Fibroblast of mammary gland (primary cell): Measurements from ENCODE around the gene LRRC4.

Experiments
- DNase-seq: peaks from one replicate; pipeline ENCODE4 v3.0.0-alpha.2; 2010; ENCODE audit warnings: low read depth
- H3K4me3 ChIP-seq: 2 replicates; pipeline ENCODE4 v1.5.1; 2011; ENCODE audit warnings: low read depth, mild to moderate bottlenecking, low read length, moderate library complexity; ENCODE audit not compliant: control insufficient read depth
- CTCF ChIP-seq: conservative IDR thresholded peaks from 2 replicates; pipeline ENCODE4 v1.5.1; 2011; ENCODE audit warnings: low read depth, low read length, inconsistent platforms; ENCODE audit not compliant: control insufficient read depth, insufficient read depth

LRRC4 gene

GRCh38 chr7:128063088-128063487, 31.9 kb upstream of the LRRC4 start:
- no peak overlapping the region for H3K4me3 ChIP-seq
- TF ChIP-seq CTCF, result no peak
- DNase-seq, result peak; percentile 18

GRCh38 chr7:128060018-128060417, 28.8 kb upstream of the LRRC4 start:
- TF ChIP-seq CTCF, result no peak
- H3K4me3 ChIP-seq, result no peak overlapping the region
- DNase-seq, result no peak

- no peak overlapping the region for H3K4me3 ChIP-seq
- no peak for TF ChIP-seq CTCF
- DNase-seq, result no peak
These were observed 28.1 kb upstream of the LRRC4 start for GRCh38 chr7:128059143-128059988.

- no peak overlapping the region for H3K4me3 ChIP-seq
- TF ChIP-seq CTCF, result no peak
- DNase-seq, result no peak
These were observed 26.7 kb upstream of the LRRC4 start for GRCh38 chr7:128057909-128058308.

GRCh38 chr7:128056901-128057300, 25.7 kb upstream of the LRRC4 start:
- DNase-seq, result peak; percentile 55
- no peak overlapping the region for H3K4me3 ChIP-seq
- no peak for TF ChIP-seq CTCF

GRCh38 chr7:128055637-128056036, 24.4 kb upstream of the LRRC4 start:
- no peak for DNase-seq
- no peak for TF ChIP-seq CTCF
- no peak overlapping the region for H3K4me3 ChIP-seq
